Glutamatergic neuron (in vitro differentiated cells): ENCODE results near the gene BMF. TPM values are rescaled to one million over a fixed set of nuclear protein-coding genes. Genes with fewer than 3 reads are reported as not detected.

ENCODE experiments used
- DNase-seq: peaks from one replicate; pipeline ENCODE4 v3.0.0; 2022
- H3K27ac Mint-ChIP-seq: one replicate; pipeline ENCODE4 v1.8.0; 2020; ENCODE audit warnings: mild to moderate bottlenecking, mixed read lengths, inconsistent platforms; ENCODE audit not compliant: unreplicated experiment
- H3K27me3 Mint-ChIP-seq: one replicate; pipeline ENCODE4 v1.8.0; 2020; ENCODE audit warnings: mild to moderate bottlenecking, moderate library complexity, mixed read lengths, inconsistent platforms; ENCODE audit not compliant: unreplicated experiment
- H3K36me3 Mint-ChIP-seq: one replicate; pipeline ENCODE4 v1.8.0; 2020; ENCODE audit warnings: mild to moderate bottlenecking, mixed read lengths, inconsistent platforms; ENCODE audit not compliant: unreplicated experiment
- H3K4me1 Mint-ChIP-seq: one replicate; pipeline ENCODE4 v1.8.0; 2020; ENCODE audit warnings: mild to moderate bottlenecking, low read depth, mixed read lengths, inconsistent platforms; ENCODE audit not compliant: unreplicated experiment
- H3K4me3 Mint-ChIP-seq: one replicate; pipeline ENCODE4 v1.8.0; 2020; ENCODE audit warnings: mild to moderate bottlenecking, mixed read lengths, inconsistent platforms; ENCODE audit not compliant: unreplicated experiment
- H3K9me3 Mint-ChIP-seq: one replicate; pipeline ENCODE4 v1.8.0; 2020; ENCODE audit warnings: mild to moderate bottlenecking, moderate library complexity, mixed read lengths, inconsistent platforms; ENCODE audit not compliant: unreplicated experiment
- total RNA-seq: library from RNA; stranded (reverse); fragmentation: NEBNext Ultra II Directional; extraction: Animal tissue kit (Norgen Biotek cat#: 25700); gene quantifications from one replicate; pipeline ENCODE4 v1.2.1, GENCODE V29; 2021; ENCODE audit not compliant: unreplicated experiment
- TF ChIP-seq, protein P1 (sequence below): fragments of 200-600 bp; sonication (generic); IDR thresholded peaks from one replicate; pipeline ENCODE4 v1.5.0; 2021; ENCODE audit not compliant: partially characterized antibody, unreplicated experiment

The BMF gene
- total RNA-seq, 1 donor from 2014 or later, result 11.3 TPM

DNA sequence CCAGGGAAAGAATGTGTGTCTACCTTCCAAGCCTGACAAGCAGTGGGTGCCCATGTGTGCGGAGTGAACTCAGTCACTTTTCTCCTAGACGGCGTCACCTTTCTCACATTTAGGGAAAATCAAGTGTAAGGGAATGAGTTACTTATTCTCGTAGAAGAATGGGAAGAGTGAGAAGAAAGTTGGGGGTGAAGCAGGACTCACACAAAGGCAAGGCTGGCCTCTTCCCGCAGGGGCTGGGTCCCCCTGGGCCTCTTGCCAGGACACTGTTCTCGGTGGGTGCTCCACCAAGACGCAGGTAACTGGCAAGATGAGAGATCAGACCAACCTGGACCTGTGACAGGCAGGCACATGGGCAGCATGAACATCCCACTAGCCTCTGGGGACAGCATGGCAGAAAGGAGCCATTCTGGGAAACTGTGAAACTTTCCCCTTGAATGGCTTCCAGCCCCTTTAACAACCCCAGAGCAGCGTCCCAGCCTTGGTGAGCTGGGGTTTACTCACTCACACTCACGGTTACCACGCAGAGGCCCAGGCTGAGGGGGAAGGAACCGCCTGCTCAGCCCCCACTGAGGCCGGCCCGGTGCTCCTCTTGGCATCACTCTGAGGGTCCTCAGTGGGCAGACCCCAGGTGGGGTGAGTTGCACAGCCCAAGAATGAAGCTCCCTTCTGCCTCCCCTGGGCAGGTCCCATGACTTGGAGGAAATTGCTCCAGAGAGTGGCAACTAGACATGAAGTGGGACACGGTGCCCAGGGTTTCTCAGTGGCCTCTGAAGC is 54.7 kb downstream of the BMF start:
- Mint-ChIP-seq H3K36me3 (peaks cover 5% of the 10 kb centered on the region), H3K27ac (no peak overlapping the region), H3K4me1 (no peaks in the 10 kb centered on the region), H3K27me3 (no peaks in the 10 kb centered on the region), H3K4me3 (no peak overlapping the region), H3K9me3 (no peaks in the 10 kb centered on the region)
- no peak for DNase-seq
- TF ChIP-seq, protein P1, sequence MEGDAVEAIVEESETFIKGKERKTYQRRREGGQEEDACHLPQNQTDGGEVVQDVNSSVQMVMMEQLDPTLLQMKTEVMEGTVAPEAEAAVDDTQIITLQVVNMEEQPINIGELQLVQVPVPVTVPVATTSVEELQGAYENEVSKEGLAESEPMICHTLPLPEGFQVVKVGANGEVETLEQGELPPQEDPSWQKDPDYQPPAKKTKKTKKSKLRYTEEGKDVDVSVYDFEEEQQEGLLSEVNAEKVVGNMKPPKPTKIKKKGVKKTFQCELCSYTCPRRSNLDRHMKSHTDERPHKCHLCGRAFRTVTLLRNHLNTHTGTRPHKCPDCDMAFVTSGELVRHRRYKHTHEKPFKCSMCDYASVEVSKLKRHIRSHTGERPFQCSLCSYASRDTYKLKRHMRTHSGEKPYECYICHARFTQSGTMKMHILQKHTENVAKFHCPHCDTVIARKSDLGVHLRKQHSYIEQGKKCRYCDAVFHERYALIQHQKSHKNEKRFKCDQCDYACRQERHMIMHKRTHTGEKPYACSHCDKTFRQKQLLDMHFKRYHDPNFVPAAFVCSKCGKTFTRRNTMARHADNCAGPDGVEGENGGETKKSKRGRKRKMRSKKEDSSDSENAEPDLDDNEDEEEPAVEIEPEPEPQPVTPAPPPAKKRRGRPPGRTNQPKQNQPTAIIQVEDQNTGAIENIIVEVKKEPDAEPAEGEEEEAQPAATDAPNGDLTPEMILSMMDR, result no peak

- Mint-ChIP-seq H3K9me3 (no peaks in the 10 kb centered on the region), H3K4me1 (no peaks in the 10 kb centered on the region), H3K27me3 (no peaks in the 10 kb centered on the region), H3K36me3 (peaks cover 5% of the 10 kb centered on the region), H3K27ac (no peak overlapping the region), H3K4me3 (no peak overlapping the region)
- TF ChIP-seq, protein P1, result no peak
- no peak for DNase-seq
These were observed 55.4 kb downstream of the BMF start for GRCh38 chr15:40053079-40053830.

DNA sequence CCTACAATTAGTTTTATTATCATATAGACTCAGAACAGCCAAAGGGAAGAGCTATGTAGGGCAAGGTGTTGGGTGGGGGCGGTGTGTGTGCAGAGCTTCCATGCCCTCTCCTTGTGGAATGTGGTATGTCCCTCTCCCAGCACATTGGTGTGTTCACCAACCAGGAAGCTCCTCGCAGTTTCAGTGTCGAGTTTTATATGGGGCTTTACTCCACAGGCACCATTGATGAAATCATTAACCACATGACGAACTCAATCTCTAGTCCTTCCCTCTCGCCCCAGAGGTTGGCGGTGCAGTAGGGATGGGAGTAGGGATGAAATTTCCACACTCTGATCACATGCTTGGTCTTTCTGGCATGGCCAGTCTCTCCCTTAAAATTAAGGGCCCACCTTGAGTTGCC is 56.1 kb downstream of the BMF start:
- Mint-ChIP-seq H3K4me3 (no peak overlapping the region), H3K27me3 (no peaks in the 10 kb centered on the region), H3K9me3 (no peaks in the 10 kb centered on the region), H3K4me1 (no peaks in the 10 kb centered on the region), H3K27ac (no peak overlapping the region), H3K36me3 (peaks cover 5% of the 10 kb centered on the region)
- no peak for DNase-seq
- TF ChIP-seq, protein P1, result no peak

- no peak overlapping the region for H3K4me3 Mint-ChIP-seq
- no peaks in the 10 kb centered on the region for H3K27me3 Mint-ChIP-seq
- TF ChIP-seq, protein P1, result no peak
- H3K9me3 Mint-ChIP-seq, result no peaks in the 10 kb centered on the region
- H3K27ac Mint-ChIP-seq, result no peak overlapping the region
- no peaks in the 10 kb centered on the region for H3K4me1 Mint-ChIP-seq
- no peak for DNase-seq
- H3K36me3 Mint-ChIP-seq, result peaks cover 5% of the 10 kb centered on the region
These were observed 56.9 kb downstream of the BMF start for GRCh38 chr15:40051616-40052415.
